Measurements from ENCODE around the gene GFPT2.

GRCh38 chr5:180287404-180287803, 65.7 kb downstream of the GFPT2 start:
- TF ChIP-seq EZH2 (IDR thresholded peaks at IDR 0.05; ENCODE audit: borderline replicate concordance, low read depth, low read length, poor library complexity, severe bottlenecking) = no peak
- TF ChIP-seq, protein P1, sequence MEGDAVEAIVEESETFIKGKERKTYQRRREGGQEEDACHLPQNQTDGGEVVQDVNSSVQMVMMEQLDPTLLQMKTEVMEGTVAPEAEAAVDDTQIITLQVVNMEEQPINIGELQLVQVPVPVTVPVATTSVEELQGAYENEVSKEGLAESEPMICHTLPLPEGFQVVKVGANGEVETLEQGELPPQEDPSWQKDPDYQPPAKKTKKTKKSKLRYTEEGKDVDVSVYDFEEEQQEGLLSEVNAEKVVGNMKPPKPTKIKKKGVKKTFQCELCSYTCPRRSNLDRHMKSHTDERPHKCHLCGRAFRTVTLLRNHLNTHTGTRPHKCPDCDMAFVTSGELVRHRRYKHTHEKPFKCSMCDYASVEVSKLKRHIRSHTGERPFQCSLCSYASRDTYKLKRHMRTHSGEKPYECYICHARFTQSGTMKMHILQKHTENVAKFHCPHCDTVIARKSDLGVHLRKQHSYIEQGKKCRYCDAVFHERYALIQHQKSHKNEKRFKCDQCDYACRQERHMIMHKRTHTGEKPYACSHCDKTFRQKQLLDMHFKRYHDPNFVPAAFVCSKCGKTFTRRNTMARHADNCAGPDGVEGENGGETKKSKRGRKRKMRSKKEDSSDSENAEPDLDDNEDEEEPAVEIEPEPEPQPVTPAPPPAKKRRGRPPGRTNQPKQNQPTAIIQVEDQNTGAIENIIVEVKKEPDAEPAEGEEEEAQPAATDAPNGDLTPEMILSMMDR (conservative IDR thresholded peaks at IDR 0.05; ENCODE audit: low read depth, low read length) = no peak

Data from A673 (cell line).